K562 (cell line): ENCODE measurements around the gene ACTL8. TPM values are rescaled to one million over a fixed set of nuclear protein-coding genes. Genes with fewer than 3 reads are reported as not detected.

Experiments used
- ATF7 ChIP-seq: fragments of 450-650 bp; IDR thresholded peaks from 2 replicates; pipeline ENCODE4 v1.7.1; 2014; ENCODE audit warnings: mild to moderate bottlenecking, moderate library complexity
- CREM ChIP-seq: IDR thresholded peaks from 2 replicates; pipeline ENCODE4 v1.6.1; 2014; ENCODE audit warnings: antibody characterized with exemption, low read depth
- CXXC5 ChIP-seq: fragments of 250-450 bp; sonication (Bioruptor Pico); IDR thresholded peaks from 2 replicates; pipeline ENCODE4 v1.8.0; 2022; ENCODE audit warnings: inconsistent platforms, mild to moderate bottlenecking, moderate library complexity
- ELF1 ChIP-seq: fragments of 200-800 bp; sonication (Bioruptor generic); IDR thresholded peaks from 2 replicates; pipeline ENCODE4 v1.6.1; 2016; ENCODE audit warnings: missing genetic modification characterization, missing compliant biosample characterization
- FOXK2 ChIP-seq, 2 experiments: fragments of 450-650 bp; IDR thresholded peaks in 1 of 2; conservative IDR thresholded peaks in 1 of 2; 2 replicates each; pipeline ENCODE4 v1.6.1; 2016; ENCODE audit warnings: low read depth in 2 of 2, mild to moderate bottlenecking in 1 of 2
- HIVEP1 ChIP-seq: fragments of 250-450 bp; sonication (Bioruptor Pico); IDR thresholded peaks from 2 replicates; pipeline ENCODE4 v1.4.0; 2020; ENCODE audit warnings: mild to moderate bottlenecking
- HNRNPUL1 ChIP-seq: fragments of 200-400 bp; formaldehyde crosslinking; IDR thresholded peaks from 2 replicates; pipeline ENCODE4 v1.6.1; 2017; ENCODE audit warnings: low read length
- IFI16 ChIP-seq: fragments of 250-450 bp; sonication (Bioruptor Pico); IDR thresholded peaks from 2 replicates; pipeline ENCODE4 v2.1.2; 2022; ENCODE audit warnings: mild to moderate bottlenecking, inconsistent platforms
- JUND ChIP-seq, 2 experiments: IDR thresholded peaks; 2 replicates in 1 of 2; 3 replicates in 1 of 2; pipeline ENCODE4 v1.6.1; 2011; ENCODE audit warnings: borderline replicate concordance in 2 of 2, low read depth in 2 of 2, low read length in 2 of 2, improper control_type of control experiment in 1 of 2, missing biosample characterization in 1 of 2, missing genetic modification characterization in 1 of 2, missing genetic modification reagents in 1 of 2
- KDM5B ChIP-seq: fragments of 200-600 bp; sonication (generic); IDR thresholded peaks from 2 replicates; pipeline ENCODE4 v1.6.1; 2012; ENCODE audit warnings: low read depth, mild to moderate bottlenecking, moderate library complexity, low read length, control low read depth, inconsistent platforms; ENCODE audit not compliant: insufficient replicate concordance
- MEF2A ChIP-seq: IDR thresholded peaks from 2 replicates; pipeline ENCODE4 v1.6.1; 2011; ENCODE audit warnings: low read depth, mild to moderate bottlenecking, low read length, moderate library complexity; ENCODE audit not compliant: control insufficient read depth
- MTF1 ChIP-seq: fragments of 250-450 bp; sonication (Bioruptor Pico); IDR thresholded peaks from 2 replicates; pipeline ENCODE4 v1.9.0; 2021; ENCODE audit warnings: moderate library complexity, mild to moderate bottlenecking, inconsistent platforms, borderline replicate concordance
- NCOA2 ChIP-seq, 2 experiments: fragments of 450-650 bp; IDR thresholded peaks; 2 replicates each; pipeline ENCODE4 v1.6.1; 2018; ENCODE audit warnings: mild to moderate bottlenecking in 2 of 2, moderate library complexity in 1 of 2; ENCODE audit not compliant: partially characterized antibody in 2 of 2
- NELFE ChIP-seq: IDR thresholded peaks from 2 replicates; pipeline ENCODE4 v1.6.1; 2011; ENCODE audit warnings: mild to moderate bottlenecking; ENCODE audit not compliant: insufficient read depth, insufficient read length
- NFYB ChIP-seq: IDR thresholded peaks from 2 replicates; pipeline ENCODE4 v1.6.1; 2011; ENCODE audit warnings: mild to moderate bottlenecking, moderate library complexity; ENCODE audit not compliant: insufficient read length; ENCODE audit errors: extremely low read depth
- PHB2 ChIP-seq: fragments of 450-650 bp; IDR thresholded peaks from 2 replicates; pipeline ENCODE4 v1.6.1; 2017; ENCODE audit warnings: low read depth
- PTRF ChIP-seq: fragments of 450-650 bp; IDR thresholded peaks from 2 replicates; pipeline ENCODE4 v1.6.1; 2016; ENCODE audit warnings: mild to moderate bottlenecking, missing genetic modification characterization, missing compliant biosample characterization
- RBM14 ChIP-seq: fragments of 200-400 bp; formaldehyde crosslinking; IDR thresholded peaks from 2 replicates; pipeline ENCODE4 v1.6.1; 2018; ENCODE audit warnings: low read depth, mild to moderate bottlenecking, low read length, moderate library complexity, borderline replicate concordance; ENCODE audit not compliant: insufficient read depth
- RBM34 ChIP-seq: fragments of 200-400 bp; formaldehyde crosslinking; IDR thresholded peaks from 2 replicates; pipeline ENCODE4 v1.6.1; 2018; ENCODE audit warnings: low read length, borderline replicate concordance; ENCODE audit not compliant: insufficient read depth
- SIRT6 ChIP-seq: IDR thresholded peaks from one replicate; pipeline ENCODE4 v1.6.1; 2012; ENCODE audit warnings: low read depth, mild to moderate bottlenecking, control low read depth, inconsistent platforms, low read length, moderate library complexity
- TBL1XR1 ChIP-seq, 2 experiments: IDR thresholded peaks; 2 replicates each; pipeline ENCODE4 v1.6.1; 2012; ENCODE audit warnings: improper control_type of control experiment in 2 of 2, low read length in 2 of 2, mild to moderate bottlenecking in 1 of 2
- TBP ChIP-seq: optimal IDR thresholded peaks from 2 replicates; pipeline ENCODE3; 2011; ENCODE audit warnings: low read depth, low read length, improper control_type of control experiment
- ZBTB17 ChIP-seq: fragments of 450-650 bp; formaldehyde crosslinking; IDR thresholded peaks from 2 replicates; pipeline ENCODE4 v1.4.0; 2020; ENCODE audit warnings: mild to moderate bottlenecking
- ZBTB8A ChIP-seq: fragments of 450-650 bp; IDR thresholded peaks from 2 replicates; pipeline ENCODE4 v1.6.1; 2018; ENCODE audit warnings: mild to moderate bottlenecking, moderate library complexity; ENCODE audit not compliant: partially characterized antibody
- ZNF134 ChIP-seq: fragments of 250-450 bp; sonication (Bioruptor Pico); conservative IDR thresholded peaks from 2 replicates; pipeline ENCODE4 v1.4.0; 2020
- ZNF175 ChIP-seq: fragments of 200-800 bp; sonication (Bioruptor generic); IDR thresholded peaks from 2 replicates; pipeline ENCODE4 v1.6.1; 2016; ENCODE audit warnings: low read depth, mild to moderate bottlenecking, missing genetic modification characterization, missing compliant biosample characterization
- ZNF511 ChIP-seq: sonication (generic); formaldehyde crosslinking; IDR thresholded peaks from 2 replicates; pipeline ENCODE4 v1.8.0; 2022; ENCODE audit warnings: mild to moderate bottlenecking, missing genetic modification reagents
- ZNF644 ChIP-seq: fragments of 200-800 bp; sonication (Bioruptor generic); IDR thresholded peaks from 2 replicates; pipeline ENCODE4 v1.6.1; 2016; ENCODE audit warnings: low read depth, missing genetic modification characterization, missing compliant biosample characterization
- ZNF77 ChIP-seq: fragments of 250-450 bp; sonication (Bioruptor Pico); IDR thresholded peaks from 2 replicates; pipeline ENCODE4 v1.5.0; 2020
- ZNF785 ChIP-seq: fragments of 250-450 bp; sonication (Bioruptor Pico); IDR thresholded peaks from 2 replicates; pipeline ENCODE4 v1.4.0; 2020; ENCODE audit warnings: mild to moderate bottlenecking
- polyA plus RNA-seq, 8 experiments: library from polyadenylated mRNA; depleted of rRNA in 4 of 8; stranded (reverse) in 5 of 8; unstranded in 3 of 8; fragments of >200 nt; fragmentation: Nextera tagmentation in 2 of 8; fragmentation: Illumina TruSeq in 1 of 8; extraction: Ambion mirVana in 2 of 8; extraction: Trizol in 1 of 8; gene quantifications; 2 replicates each; pipeline versions ENCODE4 v1.2.1 to v1.2.3, GENCODE V29; 2011 to 2014; ENCODE audit warnings: inconsistent platforms in 1 of 8, missing spikeins in 1 of 8
- total RNA-seq, 7 experiments: library from RNA; depleted of rRNA in 6 of 7; stranded (reverse); fragments of >200 nt in 6 of 7; fragmentation: Illumina TruSeq in 2 of 7; extraction: Trizol in 2 of 7; gene quantifications; 2 replicates each; pipeline versions ENCODE4 v1.2.1 to v1.2.3, GENCODE V29; 2011 to 2021; ENCODE audit warnings: low replicate concordance in 1 of 7
- TF ChIP-seq, protein P1 (sequence below), 2 experiments: fragments of 450-650 bp; IDR thresholded peaks; 2 replicates each; pipeline ENCODE4 v1.6.1; 2016

The ACTL8 gene
- total and polyA plus RNA-seq, 9 of the 15 experiments (the other 6 are each of a cell fraction or from before 2014, with no cell fraction given), result 0.30 to 3.3 (median 1.6) TPM

DNA sequence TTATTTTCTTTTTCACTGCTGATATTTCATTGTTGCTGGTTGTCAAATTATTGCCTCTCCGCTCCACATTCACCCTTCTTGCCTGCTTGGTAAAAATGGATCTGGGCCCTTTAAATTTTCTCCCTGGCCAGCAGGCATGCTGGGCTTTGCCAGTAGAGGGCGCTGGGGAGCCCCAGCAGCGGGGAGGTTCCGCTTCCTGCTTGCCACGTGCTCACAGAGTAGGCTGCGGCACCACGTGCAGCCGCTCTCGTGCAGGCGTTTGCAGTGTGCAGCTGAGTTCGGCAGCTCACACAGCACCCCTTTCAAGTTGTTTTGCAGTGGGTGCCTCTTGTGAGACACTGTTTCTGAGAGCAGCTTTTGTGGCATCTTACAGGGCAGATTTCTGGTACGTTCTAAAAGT lies at the start of gene ACTL8 (continued):
- no peak for TF ChIP-seq RBM34
- TF ChIP-seq KDM5B, result no peak
- TF ChIP-seq ZNF77 (CRISPR knock-in tag), result no peak
- no peak for TF ChIP-seq PHB2
- TF ChIP-seq ZBTB8A, result no peak
- TF ChIP-seq, protein P1, sequence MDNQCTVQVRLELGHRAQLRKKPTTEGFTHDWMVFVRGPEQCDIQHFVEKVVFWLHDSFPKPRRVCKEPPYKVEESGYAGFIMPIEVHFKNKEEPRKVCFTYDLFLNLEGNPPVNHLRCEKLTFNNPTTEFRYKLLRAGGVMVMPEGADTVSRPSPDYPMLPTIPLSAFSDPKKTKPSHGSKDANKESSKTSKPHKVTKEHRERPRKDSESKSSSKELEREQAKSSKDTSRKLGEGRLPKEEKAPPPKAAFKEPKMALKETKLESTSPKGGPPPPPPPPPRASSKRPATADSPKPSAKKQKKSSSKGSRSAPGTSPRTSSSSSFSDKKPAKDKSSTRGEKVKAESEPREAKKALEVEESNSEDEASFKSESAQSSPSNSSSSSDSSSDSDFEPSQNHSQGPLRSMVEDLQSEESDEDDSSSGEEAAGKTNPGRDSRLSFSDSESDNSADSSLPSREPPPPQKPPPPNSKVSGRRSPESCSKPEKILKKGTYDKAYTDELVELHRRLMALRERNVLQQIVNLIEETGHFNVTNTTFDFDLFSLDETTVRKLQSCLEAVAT (IDR thresholded peaks at IDR 0.05), result no peak
- no peak for TF ChIP-seq TBL1XR1 (IDR thresholded peaks at IDR 0.05; ENCODE audit: low read length in 2 of 2)
- no peak for TF ChIP-seq ZBTB17 (CRISPR knock-in tag)
- TF ChIP-seq TBP, result no peak
- no peak for TF ChIP-seq ZNF644
- TF ChIP-seq FOXK2 (conservative IDR thresholded peaks at IDR 0.05 in 1 of 2, IDR thresholded peaks at IDR 0.05 in 1 of 2; ENCODE audit: low read depth in 2 of 2), result no peak
- no peak for TF ChIP-seq ZNF134 (CRISPR knock-in tag)
- no peak for TF ChIP-seq PTRF (tag)
- TF ChIP-seq NFYB, result no peak
- TF ChIP-seq IFI16, result no peak
- peak; percentile 53 for TF ChIP-seq ELF1 (tag)
- no peak for TF ChIP-seq ZNF785 (CRISPR knock-in tag)
- TF ChIP-seq MTF1 (CRISPR knock-in tag), result no peak
- no peak for TF ChIP-seq HNRNPUL1
- no peak for TF ChIP-seq SIRT6
- TF ChIP-seq ZNF511, result peak; percentile 72; the same call in 1 of the 2 replicates
- TF ChIP-seq CREM, result no peak
- no peak for TF ChIP-seq RBM14
- no peak for TF ChIP-seq ATF7
- no peak for TF ChIP-seq ZNF175 (CRISPR knock-in tag)
- no peak for TF ChIP-seq HIVEP1 (CRISPR knock-in tag)
- TF ChIP-seq MEF2A, result no peak
- no peak for TF ChIP-seq NELFE
- TF ChIP-seq CXXC5, result peak; percentile 47; the same call in 1 of the 2 replicates
- TF ChIP-seq JUND (IDR thresholded peaks at IDR 0.05; ENCODE audit: borderline replicate concordance, low read depth, low read length), result no peak
- TF ChIP-seq JUND (tag; IDR thresholded peaks at IDR 0.05; ENCODE audit: borderline replicate concordance, low read depth, low read length), result no peak
- TF ChIP-seq NCOA2 (IDR thresholded peaks at IDR 0.05; ENCODE audit: partially characterized antibody in 2 of 2), result no peak
